ENCODE data around the gene MYO10.

MYO10 gene

GRCh38 chr5:16881251-16881650 is 54.8 kb downstream of the MYO10 start:
- ATAC-seq: no peak
- TF ChIP-seq ZNF565 (CRISPR knock-in tag; conservative IDR thresholded peaks at IDR 0.05; ENCODE audit: low read depth) (no peak), ZFP30 (CRISPR knock-in tag; IDR thresholded peaks at IDR 0.05) (no peak), RARB (CRISPR knock-in tag; IDR thresholded peaks at IDR 0.05) (no peak), ZNF8 (CRISPR knock-in tag; IDR thresholded peaks at IDR 0.05) (no peak), ZNF70 (CRISPR knock-in tag; IDR thresholded peaks at IDR 0.05) (no peak), ISL1 (CRISPR knock-in tag; IDR thresholded peaks at IDR 0.05) (no peak), TCF4 (CRISPR knock-in tag; IDR thresholded peaks at IDR 0.05; ENCODE audit: borderline replicate concordance) (no peak), CREB5 (CRISPR knock-in tag; IDR thresholded peaks at IDR 0.05; ENCODE audit: low read depth) (no peak), ZC3H10 (CRISPR knock-in tag; IDR thresholded peaks at IDR 0.05) (no peak), ESRRG (CRISPR knock-in tag; IDR thresholded peaks at IDR 0.05) (no peak), ARNTL (CRISPR knock-in tag; IDR thresholded peaks at IDR 0.05; ENCODE audit: borderline replicate concordance, low read depth) (no peak), ZFP3 (CRISPR knock-in tag; IDR thresholded peaks at IDR 0.05) (no peak), CSRNP3 (CRISPR knock-in tag; IDR thresholded peaks at IDR 0.05) (no peak)
- TF ChIP-seq, protein P1, sequence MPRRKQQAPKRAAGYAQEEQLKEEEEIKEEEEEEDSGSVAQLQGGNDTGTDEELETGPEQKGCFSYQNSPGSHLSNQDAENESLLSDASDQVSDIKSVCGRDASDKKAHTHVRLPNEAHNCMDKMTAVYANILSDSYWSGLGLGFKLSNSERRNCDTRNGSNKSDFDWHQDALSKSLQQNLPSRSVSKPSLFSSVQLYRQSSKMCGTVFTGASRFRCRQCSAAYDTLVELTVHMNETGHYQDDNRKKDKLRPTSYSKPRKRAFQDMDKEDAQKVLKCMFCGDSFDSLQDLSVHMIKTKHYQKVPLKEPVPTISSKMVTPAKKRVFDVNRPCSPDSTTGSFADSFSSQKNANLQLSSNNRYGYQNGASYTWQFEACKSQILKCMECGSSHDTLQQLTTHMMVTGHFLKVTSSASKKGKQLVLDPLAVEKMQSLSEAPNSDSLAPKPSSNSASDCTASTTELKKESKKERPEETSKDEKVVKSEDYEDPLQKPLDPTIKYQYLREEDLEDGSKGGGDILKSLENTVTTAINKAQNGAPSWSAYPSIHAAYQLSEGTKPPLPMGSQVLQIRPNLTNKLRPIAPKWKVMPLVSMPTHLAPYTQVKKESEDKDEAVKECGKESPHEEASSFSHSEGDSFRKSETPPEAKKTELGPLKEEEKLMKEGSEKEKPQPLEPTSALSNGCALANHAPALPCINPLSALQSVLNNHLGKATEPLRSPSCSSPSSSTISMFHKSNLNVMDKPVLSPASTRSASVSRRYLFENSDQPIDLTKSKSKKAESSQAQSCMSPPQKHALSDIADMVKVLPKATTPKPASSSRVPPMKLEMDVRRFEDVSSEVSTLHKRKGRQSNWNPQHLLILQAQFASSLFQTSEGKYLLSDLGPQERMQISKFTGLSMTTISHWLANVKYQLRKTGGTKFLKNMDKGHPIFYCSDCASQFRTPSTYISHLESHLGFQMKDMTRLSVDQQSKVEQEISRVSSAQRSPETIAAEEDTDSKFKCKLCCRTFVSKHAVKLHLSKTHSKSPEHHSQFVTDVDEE (CRISPR knock-in tag; IDR thresholded peaks at IDR 0.05): no peak

- TF ChIP-seq GLIS3 (CRISPR knock-in tag; IDR thresholded peaks at IDR 0.05) (no peak), RARB (CRISPR knock-in tag; IDR thresholded peaks at IDR 0.05) (no peak), CSDC2 (CRISPR knock-in tag; IDR thresholded peaks at IDR 0.05) (no peak), PPARA (CRISPR knock-in tag; IDR thresholded peaks at IDR 0.05; ENCODE audit: borderline replicate concordance) (no peak), TOX (CRISPR knock-in tag; IDR thresholded peaks at IDR 0.05; ENCODE audit: borderline replicate concordance) (no peak), ISL1 (CRISPR knock-in tag; IDR thresholded peaks at IDR 0.05) (no peak), CREB5 (CRISPR knock-in tag; IDR thresholded peaks at IDR 0.05; ENCODE audit: low read depth) (no peak), CSRNP3 (CRISPR knock-in tag; IDR thresholded peaks at IDR 0.05) (no peak), ZFP30 (CRISPR knock-in tag; IDR thresholded peaks at IDR 0.05) (no peak), ZNF8 (CRISPR knock-in tag; IDR thresholded peaks at IDR 0.05) (no peak), ZFP3 (CRISPR knock-in tag; IDR thresholded peaks at IDR 0.05) (no peak), SNAI2 (CRISPR knock-in tag; IDR thresholded peaks at IDR 0.05) (no peak), ZC3H10 (CRISPR knock-in tag; IDR thresholded peaks at IDR 0.05) (no peak), OSR1 (CRISPR knock-in tag; IDR thresholded peaks at IDR 0.05) (no peak)
- ATAC-seq: no peak
Measured at GRCh38 chr5:16880547-16880946, 55.5 kb downstream of the MYO10 start.

- TF ChIP-seq ARNTL (CRISPR knock-in tag; IDR thresholded peaks at IDR 0.05; ENCODE audit: borderline replicate concordance, low read depth): no peak
- TF ChIP-seq BACH2 (CRISPR knock-in tag; IDR thresholded peaks at IDR 0.05; ENCODE audit: borderline replicate concordance): no peak
- no peak for TF ChIP-seq ZFP30 (CRISPR knock-in tag; IDR thresholded peaks at IDR 0.05)
- TF ChIP-seq PPARA (CRISPR knock-in tag; IDR thresholded peaks at IDR 0.05; ENCODE audit: borderline replicate concordance): no peak
- TF ChIP-seq GLIS3 (CRISPR knock-in tag; IDR thresholded peaks at IDR 0.05): no peak
- no peak for TF ChIP-seq CREB5 (CRISPR knock-in tag; IDR thresholded peaks at IDR 0.05; ENCODE audit: low read depth)
- TF ChIP-seq CSDC2 (CRISPR knock-in tag; IDR thresholded peaks at IDR 0.05): no peak
- TF ChIP-seq ZFP3 (CRISPR knock-in tag; IDR thresholded peaks at IDR 0.05): no peak
- TF ChIP-seq ZNF70 (CRISPR knock-in tag; IDR thresholded peaks at IDR 0.05): no peak
- no peak for TF ChIP-seq SNAI2 (CRISPR knock-in tag; IDR thresholded peaks at IDR 0.05)
- no peak for TF ChIP-seq TCF4 (CRISPR knock-in tag; IDR thresholded peaks at IDR 0.05; ENCODE audit: borderline replicate concordance)
- no peak for TF ChIP-seq POU6F1 (CRISPR knock-in tag; IDR thresholded peaks at IDR 0.05; ENCODE audit: borderline replicate concordance, low read depth)
- no peak for ATAC-seq
Measured at GRCh38 chr5:16879650-16880049, 56.4 kb downstream of the MYO10 start.
